ENCODE data around the gene FXYD5. TPM values are rescaled to one million over a fixed set of nuclear protein-coding genes. Genes with fewer than 3 reads are reported as not detected.

FXYD5 gene
- polyA plus RNA-seq, 1 donor from 2014 or later = not detected

DNA sequence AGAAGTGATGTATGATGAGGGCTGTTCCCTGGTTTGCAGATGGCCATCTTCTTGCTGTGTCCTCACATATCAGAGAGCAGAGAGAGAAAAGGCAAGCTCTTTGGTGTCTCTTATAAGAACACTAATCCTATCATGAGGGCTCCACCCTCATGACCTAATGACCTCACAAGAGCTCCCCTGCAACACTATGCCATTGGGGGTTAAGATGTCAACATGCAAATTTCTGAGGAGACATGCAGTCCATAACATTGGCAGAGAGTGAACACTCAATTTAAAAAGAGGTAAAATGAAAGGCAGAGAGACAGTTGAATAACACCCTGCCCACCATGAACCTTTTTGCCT, 63.1 kb downstream of the FXYD5 start:
- TF ChIP-seq, protein P1, sequence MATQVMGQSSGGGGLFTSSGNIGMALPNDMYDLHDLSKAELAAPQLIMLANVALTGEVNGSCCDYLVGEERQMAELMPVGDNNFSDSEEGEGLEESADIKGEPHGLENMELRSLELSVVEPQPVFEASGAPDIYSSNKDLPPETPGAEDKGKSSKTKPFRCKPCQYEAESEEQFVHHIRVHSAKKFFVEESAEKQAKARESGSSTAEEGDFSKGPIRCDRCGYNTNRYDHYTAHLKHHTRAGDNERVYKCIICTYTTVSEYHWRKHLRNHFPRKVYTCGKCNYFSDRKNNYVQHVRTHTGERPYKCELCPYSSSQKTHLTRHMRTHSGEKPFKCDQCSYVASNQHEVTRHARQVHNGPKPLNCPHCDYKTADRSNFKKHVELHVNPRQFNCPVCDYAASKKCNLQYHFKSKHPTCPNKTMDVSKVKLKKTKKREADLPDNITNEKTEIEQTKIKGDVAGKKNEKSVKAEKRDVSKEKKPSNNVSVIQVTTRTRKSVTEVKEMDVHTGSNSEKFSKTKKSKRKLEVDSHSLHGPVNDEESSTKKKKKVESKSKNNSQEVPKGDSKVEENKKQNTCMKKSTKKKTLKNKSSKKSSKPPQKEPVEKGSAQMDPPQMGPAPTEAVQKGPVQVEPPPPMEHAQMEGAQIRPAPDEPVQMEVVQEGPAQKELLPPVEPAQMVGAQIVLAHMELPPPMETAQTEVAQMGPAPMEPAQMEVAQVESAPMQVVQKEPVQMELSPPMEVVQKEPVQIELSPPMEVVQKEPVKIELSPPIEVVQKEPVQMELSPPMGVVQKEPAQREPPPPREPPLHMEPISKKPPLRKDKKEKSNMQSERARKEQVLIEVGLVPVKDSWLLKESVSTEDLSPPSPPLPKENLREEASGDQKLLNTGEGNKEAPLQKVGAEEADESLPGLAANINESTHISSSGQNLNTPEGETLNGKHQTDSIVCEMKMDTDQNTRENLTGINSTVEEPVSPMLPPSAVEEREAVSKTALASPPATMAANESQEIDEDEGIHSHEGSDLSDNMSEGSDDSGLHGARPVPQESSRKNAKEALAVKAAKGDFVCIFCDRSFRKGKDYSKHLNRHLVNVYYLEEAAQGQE (IDR thresholded peaks at IDR 0.05; ENCODE audit: borderline replicate concordance) = no peak
- TF ChIP-seq POLR2AphosphoS5 (IDR thresholded peaks at IDR 0.05) = no peak
- TF ChIP-seq, protein P2, sequence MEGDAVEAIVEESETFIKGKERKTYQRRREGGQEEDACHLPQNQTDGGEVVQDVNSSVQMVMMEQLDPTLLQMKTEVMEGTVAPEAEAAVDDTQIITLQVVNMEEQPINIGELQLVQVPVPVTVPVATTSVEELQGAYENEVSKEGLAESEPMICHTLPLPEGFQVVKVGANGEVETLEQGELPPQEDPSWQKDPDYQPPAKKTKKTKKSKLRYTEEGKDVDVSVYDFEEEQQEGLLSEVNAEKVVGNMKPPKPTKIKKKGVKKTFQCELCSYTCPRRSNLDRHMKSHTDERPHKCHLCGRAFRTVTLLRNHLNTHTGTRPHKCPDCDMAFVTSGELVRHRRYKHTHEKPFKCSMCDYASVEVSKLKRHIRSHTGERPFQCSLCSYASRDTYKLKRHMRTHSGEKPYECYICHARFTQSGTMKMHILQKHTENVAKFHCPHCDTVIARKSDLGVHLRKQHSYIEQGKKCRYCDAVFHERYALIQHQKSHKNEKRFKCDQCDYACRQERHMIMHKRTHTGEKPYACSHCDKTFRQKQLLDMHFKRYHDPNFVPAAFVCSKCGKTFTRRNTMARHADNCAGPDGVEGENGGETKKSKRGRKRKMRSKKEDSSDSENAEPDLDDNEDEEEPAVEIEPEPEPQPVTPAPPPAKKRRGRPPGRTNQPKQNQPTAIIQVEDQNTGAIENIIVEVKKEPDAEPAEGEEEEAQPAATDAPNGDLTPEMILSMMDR (IDR thresholded peaks at IDR 0.05; ENCODE audit: poor library complexity, severe bottlenecking) = no peak
- no peak for TF ChIP-seq RAD21 (conservative IDR thresholded peaks at IDR 0.05)
- no peak for TF ChIP-seq SMC3 (conservative IDR thresholded peaks at IDR 0.05; ENCODE audit: poor library complexity)
- TF ChIP-seq TAF1 (IDR thresholded peaks at IDR 0.05; ENCODE audit: low read depth) = no peak
- TF ChIP-seq EZH2 (IDR thresholded peaks at IDR 0.05; ENCODE audit: borderline replicate concordance, insufficient read depth, low read length, poor library complexity, severe bottlenecking) = no peak
- TF ChIP-seq EP300 (conservative IDR thresholded peaks at IDR 0.05; ENCODE audit: poor library complexity, severe bottlenecking) = no peak
- TF ChIP-seq MXI1 (conservative IDR thresholded peaks at IDR 0.05; ENCODE audit: poor library complexity, severe bottlenecking) = no peak
- Histone ChIP-seq H3K79me2 (replicated peaks; ENCODE audit: insufficient read depth, low read length) (no peaks in the 10 kb centered on the region), H3K9me2 (ENCODE audit: insufficient read depth, low read length) (no peaks in the 10 kb centered on the region), H3K27me3 (ENCODE audit: insufficient read depth, low read depth, low read length) (no peaks in the 10 kb centered on the region), H4K20me1 (ENCODE audit: insufficient read depth) (no peaks in the 10 kb centered on the region), H2AFZ (ENCODE audit: low read depth, low read length) (no peak overlapping the region), H3K27ac (ENCODE audit: low read length) (no peak overlapping the region), H3K36me3 (ENCODE audit: insufficient read depth, low read length) (no peaks in the 10 kb centered on the region), H3K4me3 (ENCODE audit: low read length) (no peak overlapping the region), H3K9me3 (ENCODE audit: low read length) (no peaks in the 10 kb centered on the region), H3K9ac (ENCODE audit: low read length) (no peak overlapping the region), H3K4me2 (ENCODE audit: low read length) (no peak overlapping the region), H3F3A (ENCODE audit: insufficient read depth, low read length, poor library complexity, severe bottlenecking) (no peaks in the 10 kb centered on the region)

DNA sequence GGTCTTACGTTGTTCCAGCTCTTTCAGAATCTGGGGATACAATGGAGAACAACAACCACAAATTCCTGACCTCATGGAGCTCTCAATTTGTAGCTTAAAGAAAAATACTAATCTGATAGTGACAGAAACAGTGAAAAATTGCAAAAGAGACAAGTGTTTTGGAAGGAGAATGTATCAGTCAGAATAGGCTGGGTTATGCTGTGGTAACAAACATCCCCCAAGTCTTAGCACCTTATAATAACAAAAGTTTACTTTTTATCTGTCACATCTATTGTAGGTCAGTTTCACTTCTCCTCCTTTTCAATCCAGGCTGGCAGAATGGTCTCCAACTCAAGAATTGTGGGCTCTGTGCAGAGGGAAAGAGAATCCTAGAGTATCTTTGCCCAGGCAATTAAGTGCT, 64.5 kb downstream of the FXYD5 start:
- Histone ChIP-seq H3K4me3 (ENCODE audit: low read length) (no peak overlapping the region), H3F3A (ENCODE audit: insufficient read depth, low read length, poor library complexity, severe bottlenecking) (no peaks in the 10 kb centered on the region), H3K9me3 (ENCODE audit: low read length) (no peaks in the 10 kb centered on the region), H3K9ac (ENCODE audit: low read length) (no peak overlapping the region), H3K79me2 (replicated peaks; ENCODE audit: insufficient read depth, low read length) (no peaks in the 10 kb centered on the region), H2AFZ (ENCODE audit: low read depth, low read length) (no peak overlapping the region), H3K27me3 (ENCODE audit: insufficient read depth, low read depth, low read length) (no peaks in the 10 kb centered on the region), H3K4me2 (ENCODE audit: low read length) (no peak overlapping the region), H4K20me1 (ENCODE audit: insufficient read depth) (no peaks in the 10 kb centered on the region), H3K9me2 (ENCODE audit: insufficient read depth, low read length) (no peaks in the 10 kb centered on the region), H3K27ac (ENCODE audit: low read length) (no peak overlapping the region), H3K36me3 (ENCODE audit: insufficient read depth, low read length) (no peaks in the 10 kb centered on the region)
- TF ChIP-seq RAD21 (conservative IDR thresholded peaks at IDR 0.05) (no peak), MXI1 (conservative IDR thresholded peaks at IDR 0.05; ENCODE audit: poor library complexity, severe bottlenecking) (no peak), TAF1 (IDR thresholded peaks at IDR 0.05; ENCODE audit: low read depth) (no peak), SMC3 (conservative IDR thresholded peaks at IDR 0.05; ENCODE audit: poor library complexity) (no peak), POLR2AphosphoS5 (IDR thresholded peaks at IDR 0.05) (no peak), EP300 (conservative IDR thresholded peaks at IDR 0.05; ENCODE audit: poor library complexity, severe bottlenecking) (no peak)
- TF ChIP-seq, protein P1 (IDR thresholded peaks at IDR 0.05; ENCODE audit: borderline replicate concordance) = no peak

Small RNAs within 50 kb of the gene (small RNA-seq; reads per million reads assigned to genes)
- gene AC020907.2 = 0 reads per million in 3 experiments

Other genes with a start within 250 kb of the FXYD5 start
- gene ZNF30, start 227.8 kb upstream of the FXYD5 start, polyA plus RNA-seq = 16.3 and 17.6 TPM in 2 replicates
- gene ZNF792, start 190.5 kb upstream of the FXYD5 start, polyA plus RNA-seq = 3.7 and 5.7 TPM in 2 replicates
- gene GRAMD1A, start 154.4 kb upstream of the FXYD5 start, polyA plus RNA-seq = 19.0 and 25.8 TPM in 2 replicates
- gene SCN1B, start 124.3 kb upstream of the FXYD5 start, polyA plus RNA-seq = 1.5 and 3.1 TPM in 2 replicates
- 0.15 TPM in 1 of 2 replicates, not detected in the other for gene HPN, start 113.0 kb upstream of the FXYD5 start, polyA plus RNA-seq
- not detected in 2 replicates for gene FXYD3, start 38.9 kb upstream of the FXYD5 start, polyA plus RNA-seq
- 0.63 and 3.1 TPM in 2 replicates for gene LGI4, start 19.7 kb upstream of the FXYD5 start, polyA plus RNA-seq
- gene FXYD1, start 15.9 kb upstream of the FXYD5 start, polyA plus RNA-seq = not detected in 2 replicates
- gene FXYD7, start 11.5 kb upstream of the FXYD5 start, polyA plus RNA-seq = 35.7 and 37.6 TPM in 2 replicates
- gene FAM187B, start 74.0 kb downstream of the FXYD5 start, polyA plus RNA-seq = not detected in 2 replicates
- not detected in 2 replicates for gene LSR, start 94.3 kb downstream of the FXYD5 start, polyA plus RNA-seq
- 104 and 107 TPM in 2 replicates for gene USF2, start 114.2 kb downstream of the FXYD5 start, polyA plus RNA-seq
- not detected in 2 replicates for gene HAMP, start 127.8 kb downstream of the FXYD5 start, polyA plus RNA-seq
- gene MAG, start 137.4 kb downstream of the FXYD5 start, polyA plus RNA-seq = not detected in 2 replicates
- not detected in 2 replicates for gene CD22, start 174.5 kb downstream of the FXYD5 start, polyA plus RNA-seq
- gene FFAR1, start 193.2 kb downstream of the FXYD5 start, polyA plus RNA-seq = not detected in 2 replicates
- gene FFAR3, start 203.7 kb downstream of the FXYD5 start, polyA plus RNA-seq = not detected in 2 replicates
- gene GPR42, start 216.3 kb downstream of the FXYD5 start, polyA plus RNA-seq = not detected in 2 replicates